Measurements from ENCODE around the gene PHLDB3.
A peak's percentile ranks its signal among the peaks of the same experiment; 100 is the strongest.

The PHLDB3 gene

DNA sequence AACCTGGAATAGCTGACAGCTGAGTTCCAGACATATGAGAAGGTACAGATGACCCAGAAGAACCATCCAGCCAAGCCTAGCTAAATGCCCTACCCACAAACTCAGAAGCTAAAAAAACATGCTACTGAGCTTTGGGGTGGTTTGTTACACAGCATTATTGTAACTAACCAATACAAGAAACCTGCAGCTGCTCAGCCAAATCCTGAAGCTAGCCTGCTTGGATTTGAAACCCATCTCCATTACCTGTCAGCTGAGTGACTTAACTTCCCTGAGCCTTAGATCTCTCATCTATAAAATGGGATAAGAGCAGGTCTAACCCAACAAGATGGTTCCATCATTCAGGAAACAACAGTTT is 64.9 kb downstream of the PHLDB3 start:
- TF ChIP-seq, protein P1, sequence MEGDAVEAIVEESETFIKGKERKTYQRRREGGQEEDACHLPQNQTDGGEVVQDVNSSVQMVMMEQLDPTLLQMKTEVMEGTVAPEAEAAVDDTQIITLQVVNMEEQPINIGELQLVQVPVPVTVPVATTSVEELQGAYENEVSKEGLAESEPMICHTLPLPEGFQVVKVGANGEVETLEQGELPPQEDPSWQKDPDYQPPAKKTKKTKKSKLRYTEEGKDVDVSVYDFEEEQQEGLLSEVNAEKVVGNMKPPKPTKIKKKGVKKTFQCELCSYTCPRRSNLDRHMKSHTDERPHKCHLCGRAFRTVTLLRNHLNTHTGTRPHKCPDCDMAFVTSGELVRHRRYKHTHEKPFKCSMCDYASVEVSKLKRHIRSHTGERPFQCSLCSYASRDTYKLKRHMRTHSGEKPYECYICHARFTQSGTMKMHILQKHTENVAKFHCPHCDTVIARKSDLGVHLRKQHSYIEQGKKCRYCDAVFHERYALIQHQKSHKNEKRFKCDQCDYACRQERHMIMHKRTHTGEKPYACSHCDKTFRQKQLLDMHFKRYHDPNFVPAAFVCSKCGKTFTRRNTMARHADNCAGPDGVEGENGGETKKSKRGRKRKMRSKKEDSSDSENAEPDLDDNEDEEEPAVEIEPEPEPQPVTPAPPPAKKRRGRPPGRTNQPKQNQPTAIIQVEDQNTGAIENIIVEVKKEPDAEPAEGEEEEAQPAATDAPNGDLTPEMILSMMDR (IDR thresholded peaks at IDR 0.05; ENCODE audit: low read depth, low read length, poor library complexity, severe bottlenecking) = no peak
- no peak for TF ChIP-seq EZH2phosphoT487 (IDR thresholded peaks at IDR 0.05; ENCODE audit: borderline replicate concordance, low read length)
- no peak overlapping the region for H3K27ac ChIP-seq (ENCODE audit: low read depth, low read length)
- no peaks in the 10 kb centered on the region for H3K9me2 ChIP-seq (replicated peaks; ENCODE audit: control insufficient read depth, low read length)
- no peaks in the 10 kb centered on the region for H3K36me3 ChIP-seq (ENCODE audit: control insufficient read depth, low read length)
- H3K27me3 ChIP-seq (ENCODE audit: control insufficient read depth, low read length) = no peaks in the 10 kb centered on the region
- H3F3A ChIP-seq (ENCODE audit: control insufficient read depth, insufficient read depth) = no peaks in the 10 kb centered on the region
- no peak overlapping the region for H3K4me2 ChIP-seq (ENCODE audit: low read length)
- H3K79me2 ChIP-seq (ENCODE audit: control insufficient read depth, low read length) = no peaks in the 10 kb centered on the region
- H3K4me3 ChIP-seq (ENCODE audit: low read length) = no peak overlapping the region
- 0 out of 2 replicates have a peak, but pooled peaks cover 3% of the 10 kb centered on the region for H3K9me3 ChIP-seq (ENCODE audit: control insufficient read depth, insufficient read depth, low read length)
- H3K4me1 ChIP-seq (ENCODE audit: control insufficient read depth, low read length) = peaks cover 11% of the 10 kb centered on the region
- H4K20me1 ChIP-seq (ENCODE audit: control insufficient read depth, insufficient read depth, low read depth, low read length) = no peaks in the 10 kb centered on the region

- 0 out of 2 replicates have a peak, but pooled peaks cover 3% of the 10 kb centered on the region for H3K9me3 ChIP-seq (ENCODE audit: control insufficient read depth, insufficient read depth, low read length)
- peak overlapping the region; percentile 24; the same call in 1 of the 2 replicates for H3K4me3 ChIP-seq (ENCODE audit: low read length)
- peaks cover 11% of the 10 kb centered on the region for H3K4me1 ChIP-seq (ENCODE audit: control insufficient read depth, low read length)
- no peaks in the 10 kb centered on the region for H3F3A ChIP-seq (ENCODE audit: control insufficient read depth, insufficient read depth)
- H3K27ac ChIP-seq (ENCODE audit: low read depth, low read length) = no peak overlapping the region
- peak overlapping the region; percentile 37; the same call in 1 of the 2 replicates for H3K4me2 ChIP-seq (ENCODE audit: low read length)
- no peaks in the 10 kb centered on the region for H3K79me2 ChIP-seq (ENCODE audit: control insufficient read depth, low read length)
- H3K9me2 ChIP-seq (replicated peaks; ENCODE audit: control insufficient read depth, low read length) = no peaks in the 10 kb centered on the region
- TF ChIP-seq, protein P1 (IDR thresholded peaks at IDR 0.05; ENCODE audit: low read depth, low read length, poor library complexity, severe bottlenecking) = no peak
- no peak for TF ChIP-seq EZH2phosphoT487 (IDR thresholded peaks at IDR 0.05; ENCODE audit: borderline replicate concordance, low read length)
- H3K36me3 ChIP-seq (ENCODE audit: control insufficient read depth, low read length) = no peaks in the 10 kb centered on the region
- H3K27me3 ChIP-seq (ENCODE audit: control insufficient read depth, low read length) = no peaks in the 10 kb centered on the region
- H4K20me1 ChIP-seq (ENCODE audit: control insufficient read depth, insufficient read depth, low read depth, low read length) = no peaks in the 10 kb centered on the region
These were observed 65.4 kb downstream of the PHLDB3 start for GRCh38 chr19:43439032-43439708.

DNA sequence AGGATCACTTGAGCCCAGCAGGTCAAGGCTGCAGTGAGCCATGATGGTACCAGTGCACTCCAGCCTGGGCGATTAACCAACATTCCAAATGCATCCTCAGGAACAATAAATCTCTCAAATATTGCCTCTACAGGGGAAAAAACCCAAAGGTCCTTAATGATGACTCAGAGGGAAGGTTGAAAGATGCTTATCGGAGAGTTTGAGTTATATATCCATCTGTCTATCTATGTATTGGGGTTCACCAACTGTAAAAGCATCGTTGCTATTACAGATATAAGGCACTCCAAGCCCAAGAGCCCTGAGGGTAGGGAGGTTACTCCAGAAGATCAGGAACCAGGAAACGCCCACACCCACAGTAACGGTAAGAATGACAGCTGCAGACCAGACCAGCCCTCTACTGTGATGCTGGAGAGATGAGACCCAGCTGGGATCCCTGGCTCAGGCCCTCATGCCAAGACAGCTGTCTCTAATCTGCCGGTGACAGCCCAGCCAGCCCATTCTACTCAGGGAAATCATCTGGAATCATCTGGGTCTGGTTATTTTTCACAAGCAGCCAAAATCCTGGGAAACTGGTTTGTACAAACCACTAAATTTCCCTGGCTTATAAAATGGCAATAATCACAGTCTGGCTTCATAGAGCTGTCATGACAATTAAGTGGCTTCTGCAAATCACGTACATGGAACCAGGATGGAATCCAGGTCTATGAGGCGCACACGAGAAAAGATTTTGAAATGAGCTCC is 66.1 kb downstream of the PHLDB3 start:
- H4K20me1 ChIP-seq (ENCODE audit: control insufficient read depth, insufficient read depth, low read depth, low read length) = no peaks in the 10 kb centered on the region
- TF ChIP-seq, protein P1 (IDR thresholded peaks at IDR 0.05; ENCODE audit: low read depth, low read length, poor library complexity, severe bottlenecking) = no peak
- TF ChIP-seq EZH2phosphoT487 (IDR thresholded peaks at IDR 0.05; ENCODE audit: borderline replicate concordance, low read length) = no peak
- H3F3A ChIP-seq (ENCODE audit: control insufficient read depth, insufficient read depth) = no peaks in the 10 kb centered on the region
- H3K79me2 ChIP-seq (ENCODE audit: control insufficient read depth, low read length) = no peaks in the 10 kb centered on the region
- peaks cover 11% of the 10 kb centered on the region for H3K4me1 ChIP-seq (ENCODE audit: control insufficient read depth, low read length)
- H3K9me2 ChIP-seq (replicated peaks; ENCODE audit: control insufficient read depth, low read length) = no peaks in the 10 kb centered on the region
- no peaks in the 10 kb centered on the region for H3K27me3 ChIP-seq (ENCODE audit: control insufficient read depth, low read length)
- no peak overlapping the region for H3K27ac ChIP-seq (ENCODE audit: low read depth, low read length)
- peak overlapping the region; percentile 37; the same call in 1 of the 2 replicates for H3K4me2 ChIP-seq (ENCODE audit: low read length)
- H3K9me3 ChIP-seq (ENCODE audit: control insufficient read depth, insufficient read depth, low read length) = 0 out of 2 replicates have a peak, but pooled peaks cover 3% of the 10 kb centered on the region
- peak overlapping the region; percentile 24; the same call in 1 of the 2 replicates for H3K4me3 ChIP-seq (ENCODE audit: low read length)
- no peaks in the 10 kb centered on the region for H3K36me3 ChIP-seq (ENCODE audit: control insufficient read depth, low read length)

Measured in DOHH2 (cell line).